Chondrocyte (in vitro differentiated cells): ENCODE measurements around the gene LIPC. TPM values are rescaled to one million over a fixed set of nuclear protein-coding genes. Genes with fewer than 3 reads are reported as not detected.

Experiments
- DNase-seq: peaks from one replicate; pipeline ENCODE4 v3.0.0; 2021; ENCODE audit warnings: mixed read lengths, low spot score
- H3K27ac Mint-ChIP-seq: one replicate; pipeline ENCODE4 v1.8.0; 2021; ENCODE audit warnings: mild to moderate bottlenecking, moderate library complexity, mixed read lengths; ENCODE audit not compliant: unreplicated experiment
- H3K27me3 Mint-ChIP-seq: 2 replicates; pipeline ENCODE4 v1.8.0; 2021; ENCODE audit warnings: low read depth, mixed read lengths
- H3K36me3 Mint-ChIP-seq: 2 replicates; pipeline ENCODE4 v1.8.0; 2021; ENCODE audit warnings: low read depth, mixed read lengths
- H3K4me1 Mint-ChIP-seq: 2 replicates; pipeline ENCODE4 v1.8.0; 2021; ENCODE audit warnings: low read depth, mild to moderate bottlenecking, mixed read lengths
- H3K4me3 Mint-ChIP-seq: one replicate; pipeline ENCODE4 v1.8.0; 2021; ENCODE audit warnings: mild to moderate bottlenecking, moderate library complexity, mixed read lengths; ENCODE audit not compliant: unreplicated experiment
- H3K9me3 Mint-ChIP-seq: 2 replicates; pipeline ENCODE4 v1.8.0; 2021; ENCODE audit warnings: low read depth, mixed read lengths
- CTCF ChIP-seq: fragments of 200-600 bp; sonication (generic); IDR thresholded peaks from 2 replicates; pipeline ENCODE4 v1.5.0; 2021; ENCODE audit warnings: antibody characterized with exemption, mild to moderate bottlenecking, moderate library complexity
- total RNA-seq: library from RNA; stranded (reverse); gene quantifications from 3 replicates; pipeline ENCODE4 v1.2.1, GENCODE V29; 2021

The LIPC gene
- total RNA-seq, 1 donor from 2014 or later: not detected

GRCh38 chr15:58404020-58404419 is 27.8 kb upstream of the LIPC start:
- TF ChIP-seq CTCF: no peak
- H3K27me3 Mint-ChIP-seq: peaks cover 1% of the 10 kb centered on the region
- H3K4me3 Mint-ChIP-seq: no peak overlapping the region
- no peak overlapping the region for H3K27ac Mint-ChIP-seq
- no peaks in the 10 kb centered on the region for H3K4me1 Mint-ChIP-seq
- H3K9me3 Mint-ChIP-seq: no peaks in the 10 kb centered on the region
- DNase-seq: no peak
- peaks cover 1% of the 10 kb centered on the region for H3K36me3 Mint-ChIP-seq

DNA sequence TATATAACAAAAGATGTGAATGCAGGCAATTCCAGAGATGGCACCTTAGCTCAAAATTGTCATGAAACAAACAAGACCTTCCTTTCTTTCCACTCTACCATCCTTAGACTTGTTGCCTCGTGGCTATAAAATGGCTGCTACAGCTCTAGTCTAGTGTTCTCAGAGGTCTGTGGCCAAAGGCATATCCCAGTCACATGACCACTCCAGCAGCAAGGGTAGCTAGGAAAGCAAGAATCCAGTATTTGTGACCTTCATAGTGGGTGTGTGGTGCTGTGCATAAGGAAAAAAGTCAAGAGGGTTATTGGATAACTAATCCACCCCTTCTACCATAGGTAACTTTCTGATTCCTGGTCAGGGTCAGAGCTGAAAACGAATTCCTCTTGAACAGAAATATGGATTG is 27.1 kb upstream of the LIPC start:
- no peak for DNase-seq
- Mint-ChIP-seq H3K4me3 (no peak overlapping the region), H3K27me3 (peaks cover 1% of the 10 kb centered on the region), H3K4me1 (no peaks in the 10 kb centered on the region), H3K36me3 (peaks cover 1% of the 10 kb centered on the region), H3K27ac (no peak overlapping the region), H3K9me3 (no peaks in the 10 kb centered on the region)
- no peak for TF ChIP-seq CTCF

GRCh38 chr15:58405865-58406264 is 25.9 kb upstream of the LIPC start:
- DNase-seq: no peak
- H3K27me3 Mint-ChIP-seq: peaks cover 1% of the 10 kb centered on the region
- H3K36me3 Mint-ChIP-seq: peaks cover 1% of the 10 kb centered on the region
- H3K4me1 Mint-ChIP-seq: no peaks in the 10 kb centered on the region
- H3K4me3 Mint-ChIP-seq: no peak overlapping the region
- no peak for TF ChIP-seq CTCF
- H3K9me3 Mint-ChIP-seq: no peaks in the 10 kb centered on the region
- H3K27ac Mint-ChIP-seq: no peak overlapping the region

- no peak overlapping the region for H3K27ac Mint-ChIP-seq
- no peak for TF ChIP-seq CTCF
Observed at GRCh38 chr15:58406811-58407210, 25.0 kb upstream of the LIPC start.

DNA sequence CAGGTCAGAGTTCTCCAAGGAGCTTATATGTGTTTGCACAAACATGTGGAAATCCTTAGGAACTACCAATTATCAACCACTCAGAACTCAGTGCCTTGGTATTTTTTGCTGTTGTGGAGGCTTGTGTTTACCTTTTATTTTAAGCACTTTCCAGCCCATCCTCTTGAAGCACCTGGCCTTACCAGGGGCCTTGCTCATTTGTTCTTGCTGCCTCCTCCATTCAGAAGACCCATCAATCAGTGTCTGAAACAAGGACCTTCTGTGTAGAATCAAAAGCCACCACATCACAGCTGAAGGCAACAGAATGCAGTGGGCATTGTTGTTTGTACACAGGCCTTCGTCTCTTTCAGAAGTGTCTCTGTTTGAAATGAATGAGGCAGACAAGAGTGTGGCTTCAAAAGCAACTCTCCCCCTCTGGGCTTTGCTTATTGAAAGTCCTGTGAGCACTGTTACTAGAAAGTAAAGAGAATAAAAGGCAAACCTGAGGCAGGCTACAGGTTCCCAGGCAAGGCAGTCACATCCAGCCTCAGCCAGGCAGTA is 24.5 kb upstream of the LIPC start:
- no peak for TF ChIP-seq CTCF
- peaks cover 1% of the 10 kb centered on the region for H3K27me3 Mint-ChIP-seq
- no peaks in the 10 kb centered on the region for H3K4me1 Mint-ChIP-seq
- DNase-seq: no peak
- peaks cover 1% of the 10 kb centered on the region for H3K36me3 Mint-ChIP-seq
- no peaks in the 10 kb centered on the region for H3K9me3 Mint-ChIP-seq
- H3K27ac Mint-ChIP-seq: no peak overlapping the region
- H3K4me3 Mint-ChIP-seq: no peak overlapping the region

More at GRCh38 chr15:58406811-58407210, 25.0 kb upstream of the LIPC start:
- H3K9me3 Mint-ChIP-seq: no peaks in the 10 kb centered on the region
- H3K4me1 Mint-ChIP-seq: no peaks in the 10 kb centered on the region
- no peak overlapping the region for H3K4me3 Mint-ChIP-seq
- H3K36me3 Mint-ChIP-seq: peaks cover 1% of the 10 kb centered on the region
- peaks cover 1% of the 10 kb centered on the region for H3K27me3 Mint-ChIP-seq
- no peak for DNase-seq
